ENCODE data around the gene LIN28B. TPM values are rescaled to one million over a fixed set of nuclear protein-coding genes. Genes with fewer than 3 reads are reported as not detected.

Gene LIN28B
- total RNA-seq, 1 donor from 2014 or later = not detected

- TF ChIP-seq CTCF (IDR thresholded peaks at IDR 0.05) = no peak
- H3K36me3 ChIP-seq = no peaks in the 10 kb centered on the region
- no peaks in the 10 kb centered on the region for H3K4me1 ChIP-seq
Measured at GRCh38 chr6:105028898-105029297, 72.0 kb downstream of the LIN28B start.

GRCh38 chr6:105029581-105029980, 72.7 kb downstream of the LIN28B start:
- Histone ChIP-seq H3K36me3 (no peaks in the 10 kb centered on the region), H3K4me3 (no peak overlapping the region), H3K4me1 (no peaks in the 10 kb centered on the region), H3K27me3 (no peaks in the 10 kb centered on the region), H3K9me3 (no peaks in the 10 kb centered on the region), H3K27ac (no peak overlapping the region)
- no peak for TF ChIP-seq CTCF (IDR thresholded peaks at IDR 0.05)
- intact Hi-C loops (cut with DNase I) = no loop called here
- no peak for DNase-seq (ENCODE audit: low spot score in 2 of 2)

More at GRCh38 chr6:105028898-105029297, 72.0 kb downstream of the LIN28B start:
- no peak overlapping the region for H3K27ac ChIP-seq
- H3K9me3 ChIP-seq = no peaks in the 10 kb centered on the region
- intact Hi-C loops (cut with DNase I) = no loop called here
- H3K4me3 ChIP-seq = no peak overlapping the region
- DNase-seq (ENCODE audit: low spot score in 2 of 2) = no peak
- H3K27me3 ChIP-seq = no peaks in the 10 kb centered on the region

- no peak for TF ChIP-seq CTCF (IDR thresholded peaks at IDR 0.05)
- Histone ChIP-seq H3K4me3 (no peak overlapping the region), H3K27ac (no peak overlapping the region), H3K36me3 (no peaks in the 10 kb centered on the region), H3K9me3 (no peaks in the 10 kb centered on the region), H3K27me3 (no peaks in the 10 kb centered on the region), H3K4me1 (no peaks in the 10 kb centered on the region)
- intact Hi-C loops (cut with DNase I) = no loop called here
- DNase-seq (ENCODE audit: low spot score in 2 of 2) = no peak
Measured at GRCh38 chr6:105034470-105034869, 77.6 kb downstream of the LIN28B start.

- Histone ChIP-seq H3K4me1 (no peaks in the 10 kb centered on the region), H3K36me3 (no peaks in the 10 kb centered on the region), H3K9me3 (no peaks in the 10 kb centered on the region), H3K27me3 (no peaks in the 10 kb centered on the region), H3K27ac (no peak overlapping the region), H3K4me3 (no peak overlapping the region)
- DNase-seq (ENCODE audit: low spot score in 2 of 2) = no peak
- no peak for TF ChIP-seq CTCF (IDR thresholded peaks at IDR 0.05)
- intact Hi-C loops (cut with DNase I) = no loop called here
Measured at GRCh38 chr6:105035299-105035698, 78.4 kb downstream of the LIN28B start.

GRCh38 chr6:105036351-105036750, 79.4 kb downstream of the LIN28B start:
- intact Hi-C loops (cut with DNase I) = no loop called here
- no peak for TF ChIP-seq CTCF (IDR thresholded peaks at IDR 0.05)
- H3K27me3 ChIP-seq = no peaks in the 10 kb centered on the region
- H3K4me1 ChIP-seq = no peaks in the 10 kb centered on the region
- no peaks in the 10 kb centered on the region for H3K9me3 ChIP-seq
- no peaks in the 10 kb centered on the region for H3K36me3 ChIP-seq
- no peak for DNase-seq (ENCODE audit: low spot score in 2 of 2)
- H3K27ac ChIP-seq = no peak overlapping the region
- no peak overlapping the region for H3K4me3 ChIP-seq

GRCh38 chr6:105038259-105038658, 81.4 kb downstream of the LIN28B start:
- DNase-seq (ENCODE audit: low spot score in 2 of 2) = no peak
- Histone ChIP-seq H3K4me1 (no peaks in the 10 kb centered on the region), H3K4me3 (no peak overlapping the region), H3K27ac (no peak overlapping the region), H3K9me3 (no peaks in the 10 kb centered on the region), H3K36me3 (no peaks in the 10 kb centered on the region), H3K27me3 (no peaks in the 10 kb centered on the region)
- intact Hi-C loops (cut with DNase I) = no loop called here
- TF ChIP-seq CTCF (IDR thresholded peaks at IDR 0.05) = no peak
